Germinal center (tissue), 1 donor: ENCODE data around the gene CROCC.
"Not testable (repeated sequence)": the region's sequence is repeated elsewhere in the genome, so short reads cannot be mapped to it uniquely, and the experiment has no call there.

Experiments
- DNase-seq: peaks from one replicate; pipeline ENCODE4 v3.0.0; 2012; ENCODE audit warnings: mixed read lengths, low spot score

The CROCC gene

DNA sequence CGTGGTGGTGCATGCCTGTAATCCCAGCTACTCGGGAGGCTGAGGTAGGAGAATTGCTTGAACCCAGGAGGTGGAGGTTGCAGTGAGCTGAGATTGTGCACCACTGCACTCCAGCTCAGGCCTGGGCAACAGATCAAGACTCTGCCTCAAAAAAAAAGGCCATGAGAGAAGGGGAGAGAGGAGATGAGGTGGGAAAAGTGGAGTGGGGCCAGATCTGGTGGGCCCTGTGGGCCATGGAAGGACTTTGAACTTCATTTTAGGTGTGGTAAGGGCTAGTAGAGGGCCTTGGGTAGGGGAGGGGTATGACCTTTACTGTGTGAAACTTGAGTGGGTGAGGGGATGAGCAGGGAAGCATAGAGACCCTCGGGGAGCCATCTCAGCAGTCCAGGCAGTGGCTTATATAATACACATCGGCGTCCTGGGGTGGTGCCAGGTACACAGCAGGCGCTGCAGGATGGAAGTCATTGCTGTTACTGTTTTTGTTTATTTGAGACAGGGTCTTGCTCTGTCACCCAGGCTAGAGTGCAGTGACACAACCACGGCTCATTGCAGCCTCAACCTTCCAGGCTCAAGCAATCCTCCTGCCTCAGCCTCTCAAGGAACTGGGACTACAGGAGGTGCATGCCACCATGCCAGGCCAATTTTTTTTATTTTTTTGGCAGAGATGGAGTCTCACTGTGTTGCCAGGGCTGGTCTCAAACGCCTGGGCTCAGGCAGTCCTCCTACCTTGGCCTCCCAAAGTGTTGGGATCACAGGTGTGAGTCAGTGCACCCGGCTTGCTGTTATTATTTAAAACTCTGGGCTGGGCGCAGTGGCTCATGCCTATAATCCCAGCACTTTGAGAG is 5.5 kb upstream of the CROCC start:
- not testable (repeated sequence) for DNase-seq

DNA sequence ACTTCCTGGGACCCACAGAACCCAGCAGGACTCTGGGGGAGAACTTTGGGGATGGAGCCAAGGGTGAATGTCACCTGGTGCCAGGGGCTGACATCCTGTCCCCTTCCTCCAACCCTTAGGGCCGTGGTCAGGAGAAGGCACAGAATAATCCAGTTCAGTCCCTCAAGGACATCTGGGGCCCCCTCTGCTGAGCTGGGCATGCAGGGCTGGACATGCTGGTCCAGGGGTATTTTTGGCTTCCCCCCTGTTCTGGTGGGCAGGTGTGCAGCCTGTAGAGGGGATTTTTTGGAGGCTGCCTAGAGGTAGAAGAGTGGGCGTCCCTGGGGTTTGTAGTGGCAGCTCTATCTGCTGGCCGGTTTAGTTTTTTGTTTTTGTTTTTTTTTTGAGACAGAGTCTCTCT is 3.4 kb upstream of the CROCC start:
- DNase-seq: no peak

DNA sequence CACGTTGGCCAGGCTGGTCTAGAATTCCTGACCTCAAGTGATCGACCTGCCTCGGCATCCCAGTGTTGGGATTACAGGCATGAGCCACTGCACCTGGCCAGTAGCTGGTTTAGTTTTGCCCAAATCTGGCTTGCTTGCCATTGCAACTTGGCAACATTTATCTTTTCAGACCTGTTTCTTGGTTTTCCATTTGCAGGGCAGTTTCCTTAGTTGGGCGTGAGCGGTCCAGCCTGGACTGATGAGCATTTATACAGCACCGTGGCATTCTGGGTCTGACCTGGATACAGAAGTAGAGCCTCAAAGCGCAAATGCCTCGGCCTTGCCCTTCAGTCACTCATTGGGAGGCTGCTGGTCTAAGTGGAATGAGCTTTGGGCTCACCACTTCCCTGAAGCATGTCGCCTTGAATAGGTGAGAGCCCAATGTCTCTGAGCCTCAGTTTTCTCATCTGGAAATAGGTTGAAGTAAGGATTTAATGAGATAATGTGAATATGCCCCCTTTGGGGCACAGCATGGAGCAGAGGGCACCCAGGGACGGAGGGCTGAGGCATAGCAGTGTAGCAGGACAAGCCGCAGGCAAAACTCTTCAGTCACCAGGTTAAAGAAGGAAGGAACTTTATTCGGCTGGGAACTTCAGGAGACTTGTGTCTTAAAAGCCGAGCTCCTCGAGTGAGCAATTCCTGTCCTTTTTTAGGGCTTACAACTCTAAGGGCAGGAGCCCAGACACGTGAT is 2.6 kb upstream of the CROCC start:
- DNase-seq: not testable (repeated sequence)

DNA sequence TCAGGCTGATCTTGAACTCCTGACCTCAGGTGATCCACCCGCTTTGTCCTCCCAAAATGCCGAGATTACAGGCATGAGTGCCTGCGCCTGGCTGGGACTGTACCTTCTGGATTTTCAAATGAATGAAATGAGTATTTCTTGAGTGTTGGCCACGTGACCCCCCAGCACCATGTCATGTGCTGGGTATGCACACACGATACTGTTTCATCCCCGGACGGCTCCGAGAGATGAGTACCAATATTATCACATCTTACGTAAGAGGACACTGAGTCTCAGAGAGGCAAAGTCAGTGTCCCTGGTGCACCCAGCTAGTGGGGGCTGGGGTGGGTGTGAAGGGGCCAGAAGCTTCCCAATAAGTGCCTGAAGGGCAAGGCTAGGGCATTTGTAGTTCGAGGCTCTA is 780 bp upstream of the CROCC start:
- DNase-seq: no peak

DNA sequence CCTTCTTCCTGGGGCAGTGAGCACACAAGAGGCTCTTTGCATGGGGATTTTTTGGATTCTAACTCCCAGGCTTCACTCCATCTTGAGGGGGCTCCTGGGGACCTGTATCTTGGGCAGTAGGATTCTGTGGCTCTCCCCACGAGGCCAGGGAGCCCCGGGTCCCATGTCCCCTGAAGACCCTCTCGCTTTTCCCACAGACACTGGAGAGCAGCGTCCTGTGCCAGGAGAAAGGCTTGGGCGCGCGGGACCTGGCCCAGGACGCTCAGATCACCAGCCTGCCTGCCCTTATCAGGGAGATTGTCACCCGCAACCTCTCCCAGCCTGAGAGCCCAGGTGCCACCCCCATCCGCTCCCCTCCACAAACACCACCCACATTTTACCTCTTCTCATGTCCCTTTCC is 735 bp downstream of the CROCC start:
- no peak for DNase-seq

DNA sequence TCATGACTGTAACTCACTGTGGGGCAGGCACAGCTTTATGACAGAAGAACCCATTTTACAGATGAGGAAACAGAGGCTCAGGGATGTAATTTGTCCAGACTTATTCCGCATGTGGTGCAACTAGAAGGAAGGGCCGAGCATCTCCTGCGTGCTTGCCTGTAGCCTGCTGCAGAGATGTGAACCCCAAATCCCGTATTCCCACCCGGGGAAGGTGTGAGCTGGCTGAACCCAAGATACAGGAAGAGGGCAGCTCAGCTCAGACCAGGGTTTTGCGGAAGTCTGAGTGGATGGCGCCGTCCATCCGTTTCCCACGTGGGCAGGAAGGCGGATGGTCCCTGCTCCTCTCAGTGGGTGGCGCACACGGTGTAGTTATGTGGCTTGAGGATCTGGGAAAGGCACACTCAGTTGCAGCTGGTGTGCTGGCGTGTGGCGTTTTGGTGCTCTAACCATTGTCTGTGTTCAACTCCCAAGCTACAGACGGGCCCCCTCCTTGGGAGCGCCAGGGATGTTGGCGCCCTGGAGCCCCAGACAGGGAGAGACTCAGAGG is 1.2 kb downstream of the CROCC start:
- DNase-seq: no peak

DNA sequence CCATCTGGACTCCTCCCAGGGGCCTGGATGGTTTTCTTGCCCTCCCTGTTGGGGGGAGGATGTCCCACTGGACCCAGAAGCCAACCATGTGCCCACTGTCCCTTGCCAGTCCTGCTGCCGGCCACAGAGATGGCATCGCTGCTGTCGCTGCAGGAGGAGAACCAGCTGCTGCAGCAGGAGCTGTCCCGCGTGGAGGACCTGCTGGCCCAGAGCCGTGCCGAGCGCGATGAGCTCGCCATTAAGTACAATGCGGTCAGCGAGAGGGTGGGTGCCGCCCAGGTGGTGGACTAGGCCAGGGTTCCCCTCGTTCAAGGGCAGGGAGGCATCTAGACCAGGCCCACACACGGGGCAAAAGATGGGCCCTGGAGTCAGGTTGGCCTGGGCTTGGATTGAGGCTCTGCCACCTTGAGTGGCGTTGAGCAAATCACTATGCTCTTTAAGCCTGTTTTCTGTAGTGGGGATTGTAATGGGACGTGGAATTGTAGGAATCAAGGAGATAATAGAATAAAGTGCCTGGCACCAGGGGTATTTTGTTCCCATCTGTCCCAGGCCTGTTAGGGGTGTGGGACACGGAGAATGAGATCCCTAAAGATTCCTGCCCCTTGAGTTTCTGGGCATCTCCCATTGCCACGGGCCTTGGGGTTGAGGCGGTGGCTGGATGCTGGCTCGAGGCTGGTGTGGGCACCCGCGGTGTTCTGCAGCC is 2.6 kb downstream of the CROCC start:
- no peak for DNase-seq

DNA sequence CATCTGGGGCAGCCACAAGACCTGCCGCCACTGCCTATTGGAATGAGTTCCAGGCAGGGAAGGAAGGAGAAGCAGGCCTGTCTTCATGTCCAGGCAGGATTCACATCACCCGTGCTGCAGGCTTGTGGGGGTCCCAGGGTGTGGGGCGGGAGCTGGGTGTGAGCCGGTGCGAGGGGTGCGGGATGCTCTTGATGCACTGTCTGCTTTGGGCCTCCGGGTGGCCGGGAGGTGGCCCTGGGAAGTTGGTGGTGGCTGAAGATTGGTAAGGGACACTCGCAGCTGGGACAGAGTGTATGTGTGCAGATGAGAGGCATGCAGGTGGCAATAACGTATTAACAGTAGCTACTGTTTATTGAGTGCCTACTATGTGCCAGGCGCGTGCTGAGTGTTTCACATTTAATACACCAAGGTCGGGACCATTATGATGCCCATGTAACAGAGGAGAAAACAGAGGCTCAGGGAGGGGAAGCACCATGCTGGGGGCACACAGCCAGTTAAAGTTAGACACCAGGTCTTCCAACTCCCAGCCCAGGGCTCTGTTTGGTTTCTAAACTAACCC is 3.3 kb downstream of the CROCC start:
- DNase-seq: no peak

DNA sequence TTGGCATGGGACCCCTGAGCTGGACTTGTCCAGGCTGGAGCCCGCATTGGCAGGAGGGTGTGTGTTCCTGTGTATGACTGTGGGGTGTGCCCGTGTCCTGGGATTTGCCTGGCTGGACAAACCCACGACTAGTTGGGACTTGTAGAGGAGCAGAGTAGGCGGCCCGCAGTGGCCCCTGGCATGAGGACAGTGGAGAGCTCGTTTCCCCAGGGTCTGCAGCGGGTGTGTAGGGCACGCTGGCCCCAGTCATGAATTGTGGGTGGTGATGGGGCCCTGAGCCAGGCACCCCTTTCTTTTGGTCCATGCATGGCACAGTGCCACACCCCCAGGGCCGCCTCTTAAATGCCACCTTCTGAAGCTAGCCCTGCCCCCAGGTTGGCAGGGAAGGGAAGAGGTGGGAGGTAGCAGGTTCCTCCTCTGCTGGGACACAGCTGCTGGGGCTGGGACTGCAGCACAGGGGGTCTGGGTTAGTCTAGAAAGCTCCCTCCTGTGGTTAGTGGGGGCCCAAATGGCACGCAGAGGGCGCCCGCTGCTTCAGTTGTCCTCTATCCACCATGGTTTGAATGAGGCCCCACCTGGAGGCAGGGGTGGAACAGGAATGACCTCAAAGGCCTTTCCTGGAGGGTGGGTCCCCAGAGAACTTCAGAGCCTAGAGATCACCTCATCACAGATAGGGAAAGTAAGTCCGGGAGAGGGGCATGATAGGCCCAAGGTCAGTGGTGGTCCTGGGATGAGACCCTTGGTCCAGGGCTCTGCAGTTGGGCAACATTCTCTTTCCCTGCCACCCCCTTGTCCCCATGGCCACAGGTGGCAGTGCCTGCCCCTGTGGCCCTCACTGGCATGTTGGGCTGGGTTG is 4.1 kb downstream of the CROCC start:
- DNase-seq: no peak

DNA sequence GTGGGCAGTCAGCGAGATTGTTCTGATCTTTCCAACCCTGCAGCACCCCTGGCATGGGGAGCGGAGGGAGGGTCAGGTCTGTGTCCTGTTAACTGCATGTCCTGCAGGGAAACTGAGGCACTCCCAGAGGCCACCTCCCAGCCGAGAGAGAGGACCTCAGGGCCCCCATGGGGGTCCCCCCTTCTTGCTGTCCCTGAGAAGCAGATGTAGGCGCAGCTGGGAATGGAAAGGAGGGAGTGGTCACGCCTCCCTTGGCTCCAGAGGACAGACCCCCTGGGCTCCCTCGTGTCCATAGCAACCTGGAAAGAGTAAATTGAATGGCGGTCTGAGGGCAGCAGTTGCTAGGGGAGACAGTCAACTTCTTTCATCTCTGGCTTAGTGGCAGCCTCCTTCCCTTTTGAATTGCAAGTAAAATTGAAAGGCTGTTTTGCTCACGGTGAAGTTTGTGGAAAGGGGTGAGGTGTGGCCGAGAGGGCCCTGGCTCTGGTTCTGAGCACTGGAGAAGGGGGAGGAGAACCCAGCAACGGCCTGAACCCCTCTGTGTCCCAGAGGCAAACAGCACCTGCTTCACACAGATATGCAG is 4.9 kb downstream of the CROCC start:
- DNase-seq: no peak

DNA sequence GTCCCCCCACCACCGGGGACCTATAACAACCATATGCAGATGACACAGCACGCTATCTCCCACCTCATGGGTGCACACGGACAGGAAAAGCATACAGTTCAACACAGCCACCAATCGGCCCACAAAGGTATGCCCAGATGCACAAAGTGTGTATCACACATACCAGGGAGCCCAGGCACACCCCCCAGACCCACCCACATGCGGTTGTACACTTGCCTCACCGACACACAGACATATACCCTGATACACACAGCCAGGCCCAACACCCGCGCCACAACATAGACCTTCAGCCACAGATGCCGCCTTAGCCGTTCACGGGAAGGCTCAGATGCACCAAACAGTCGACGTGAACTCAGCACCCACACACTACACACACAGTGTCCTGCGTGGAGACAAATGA is 5.5 kb downstream of the CROCC start:
- DNase-seq: no peak

DNA sequence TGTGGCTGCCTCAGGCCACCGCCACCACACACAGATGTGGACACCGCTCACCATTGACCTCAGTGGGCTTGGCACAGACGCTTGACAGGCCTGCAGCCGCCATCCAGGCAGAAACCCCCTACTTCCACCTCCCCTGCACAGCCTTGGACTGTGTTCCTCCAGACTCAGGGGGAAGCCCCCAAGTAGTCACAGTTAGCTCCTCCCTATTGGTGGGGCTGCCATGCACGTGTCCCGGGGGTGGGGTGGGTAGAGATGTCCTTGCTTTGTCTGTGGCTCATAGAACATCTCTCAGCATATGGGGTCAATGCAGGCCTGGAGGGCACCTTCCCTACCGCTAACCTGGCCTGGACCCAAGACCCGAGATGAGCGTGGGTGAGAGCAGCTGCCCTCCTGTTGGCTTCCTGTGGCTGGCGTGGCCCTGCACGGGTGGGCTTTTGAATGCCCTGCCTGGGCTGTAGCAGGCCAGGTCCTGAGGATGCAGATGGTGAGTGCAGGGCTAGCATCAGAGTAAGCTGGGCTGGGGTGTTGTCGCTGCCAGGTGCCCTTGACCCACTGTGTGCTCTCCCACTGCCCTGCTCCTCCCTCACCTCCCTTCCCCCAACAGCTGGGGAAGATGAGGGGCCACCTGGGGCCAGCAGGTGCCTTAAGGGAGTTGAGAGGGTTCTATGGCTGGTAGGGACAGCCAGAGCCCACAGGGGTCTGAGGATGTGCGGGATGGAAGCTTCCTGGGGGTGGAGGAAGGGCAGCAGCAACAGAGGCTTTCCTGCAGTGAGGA is 6.2 kb downstream of the CROCC start:
- no peak for DNase-seq

DNA sequence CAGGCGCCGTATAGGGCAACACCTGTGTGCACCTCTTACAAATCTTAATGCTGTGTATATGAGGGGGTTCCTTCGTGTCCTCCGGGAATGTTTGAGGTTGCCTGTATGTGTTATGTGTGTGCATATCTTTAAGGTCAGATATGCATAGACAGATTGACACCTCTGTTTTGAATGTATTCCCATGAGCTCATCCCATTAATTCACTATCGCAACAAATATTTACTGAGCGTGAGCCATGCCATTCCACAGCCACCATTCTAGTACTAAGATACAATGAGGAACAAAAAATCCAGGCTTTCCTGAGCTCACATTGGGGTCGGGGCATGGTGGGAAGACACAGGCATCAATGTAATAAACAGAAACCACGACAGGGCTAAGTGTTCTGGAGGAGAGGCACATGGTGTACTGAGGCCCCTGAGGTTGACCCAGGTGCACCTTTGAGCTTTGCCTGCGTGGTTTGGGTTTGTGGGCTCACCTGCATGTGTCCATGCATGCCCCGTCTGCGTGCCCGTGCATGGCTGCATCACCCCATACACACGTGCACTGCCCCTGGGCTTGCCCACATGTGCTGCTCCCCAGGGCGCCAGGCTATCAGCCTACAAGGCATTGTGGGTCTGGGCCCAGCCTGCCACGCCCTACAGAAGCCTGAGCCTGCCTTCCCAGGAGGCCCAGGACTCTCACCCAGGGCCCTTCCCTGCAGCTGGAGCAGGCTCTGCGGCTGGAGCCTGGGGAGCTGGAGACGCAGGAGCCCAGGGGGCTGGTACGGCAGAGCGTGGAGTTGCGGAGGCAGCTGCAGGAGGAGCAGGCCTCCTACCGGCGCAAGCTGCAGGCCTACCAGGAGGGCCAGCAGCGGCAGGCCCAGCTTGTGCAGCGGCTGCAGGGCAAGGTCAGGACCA is 7.7 kb downstream of the CROCC start:
- DNase-seq: not testable (repeated sequence)

DNA sequence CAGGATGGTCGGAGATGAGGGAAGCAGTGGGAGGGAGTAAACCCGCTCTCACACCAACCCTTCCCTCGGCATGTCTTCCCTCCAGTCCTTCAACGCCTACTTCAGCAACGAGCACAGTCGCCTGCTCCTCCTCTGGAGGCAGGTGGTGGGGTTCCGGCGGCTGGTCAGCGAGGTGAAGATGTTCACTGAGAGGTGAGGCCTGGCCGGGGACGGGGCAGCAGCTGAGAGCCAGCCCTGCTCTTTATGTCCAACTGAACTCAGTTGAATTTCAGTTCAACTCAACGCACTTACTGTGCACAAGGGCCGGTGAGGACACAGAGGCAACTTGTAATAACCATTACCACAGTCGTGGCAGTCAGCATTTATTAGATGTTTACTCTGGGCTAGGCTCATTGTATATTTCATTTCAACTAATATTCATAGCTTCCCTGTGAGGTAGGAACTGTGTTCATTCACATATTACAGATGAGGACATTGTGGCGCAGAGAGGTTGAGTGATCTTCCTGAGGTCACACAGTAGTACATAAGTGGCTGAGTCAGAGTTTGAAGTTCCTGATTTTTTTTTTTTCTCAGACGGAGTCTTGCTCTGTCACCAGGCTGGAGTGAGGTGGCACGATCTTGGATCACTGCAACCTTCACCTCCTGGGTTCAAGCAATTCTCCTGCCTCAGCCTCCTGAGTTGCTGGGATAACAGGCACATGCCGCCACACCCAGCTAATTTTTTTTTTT is 9.6 kb downstream of the CROCC start:
- DNase-seq: not testable (repeated sequence)

DNA sequence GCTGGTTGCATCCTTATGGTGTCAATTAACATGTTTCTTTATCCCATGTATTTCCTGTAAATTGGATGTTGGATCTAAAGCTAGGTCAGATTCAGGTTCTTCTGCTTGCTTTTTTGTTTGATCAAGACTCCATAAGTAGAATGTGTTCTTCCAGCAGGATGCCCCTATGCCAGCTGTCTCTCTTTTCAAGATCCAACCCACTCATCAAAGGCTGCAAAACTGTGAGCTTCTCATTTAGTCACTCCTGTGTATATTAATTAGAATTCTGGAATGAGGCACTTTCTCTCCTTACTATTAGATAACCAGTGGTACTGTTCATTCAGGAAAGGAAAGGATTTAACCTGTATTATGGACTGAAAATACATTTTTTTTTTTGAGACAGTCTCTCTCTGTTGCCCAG is 12.2 kb downstream of the CROCC start:
- DNase-seq: not testable (repeated sequence)

DNA sequence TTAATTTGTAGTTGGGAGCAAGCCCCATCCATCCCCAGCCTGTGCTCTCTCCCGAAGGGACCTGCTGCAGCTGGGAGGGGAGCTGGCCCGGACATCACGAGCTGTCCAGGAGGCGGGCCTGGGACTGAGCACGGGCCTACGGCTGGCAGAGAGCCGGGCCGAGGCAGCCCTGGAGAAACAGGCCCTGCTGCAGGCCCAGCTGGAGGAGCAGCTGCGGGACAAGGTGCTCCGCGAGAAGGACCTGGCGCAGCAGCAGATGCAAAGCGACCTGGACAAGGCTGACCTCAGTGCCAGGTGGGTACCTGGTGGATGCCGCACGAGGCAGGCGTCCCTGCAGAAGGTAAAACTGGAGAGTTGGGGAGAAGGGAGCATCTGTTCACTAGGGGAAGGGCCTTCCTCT is 14.8 kb downstream of the CROCC start:
- not testable (repeated sequence) for DNase-seq

DNA sequence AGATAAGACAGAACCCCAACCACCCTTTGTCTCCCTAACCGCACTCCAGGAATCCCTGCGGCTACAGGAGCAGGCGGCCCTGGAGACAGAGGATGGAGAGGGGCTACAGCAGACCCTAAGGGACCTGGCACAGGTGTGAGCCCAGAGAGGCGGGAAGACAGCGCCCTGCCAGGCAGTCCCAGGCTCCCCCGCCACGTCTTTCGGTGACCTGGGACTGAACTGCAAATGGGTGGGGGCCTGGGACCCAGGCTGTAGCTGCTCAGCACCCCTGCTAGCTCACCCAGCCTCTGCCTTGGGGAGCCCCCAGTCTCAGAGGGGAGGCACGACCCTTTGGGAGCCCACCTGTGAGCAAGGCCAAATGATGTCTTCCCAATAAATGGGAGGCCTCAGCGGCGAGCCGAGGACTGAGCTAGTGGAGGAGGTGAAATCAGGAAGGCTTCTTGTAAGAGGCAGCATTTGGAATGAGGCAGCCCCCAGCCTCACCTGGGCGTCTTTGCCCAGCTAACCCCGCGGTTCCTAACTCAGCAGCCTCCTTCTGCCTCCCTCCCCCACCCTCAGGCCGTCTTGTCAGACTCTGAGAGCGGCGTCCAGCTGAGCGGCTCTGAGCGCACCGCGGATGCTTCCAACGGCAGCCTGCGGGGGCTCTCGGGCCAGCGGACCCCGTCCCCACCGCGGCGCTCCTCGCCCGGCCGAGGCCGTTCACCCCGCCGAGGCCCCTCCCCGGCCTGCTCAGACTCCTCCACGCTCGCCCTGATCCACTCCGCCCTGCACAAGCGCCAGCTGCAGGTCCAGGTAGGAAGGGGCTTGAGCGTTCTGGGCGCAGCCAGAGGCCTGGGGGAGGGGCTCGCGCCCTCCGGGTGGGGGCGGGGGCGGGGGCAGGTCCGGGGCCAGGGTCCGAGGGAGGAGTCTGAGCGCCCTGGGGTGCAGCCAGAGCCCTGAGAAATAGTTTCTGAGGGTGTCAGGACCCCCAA is 16.9 kb downstream of the CROCC start:
- DNase-seq: no peak
